Activated CD8-positive, alpha-beta T cell treated with anti-CD3 and anti-CD28 coated beads for 36 hours (primary cell): ENCODE measurements around the gene CSK. TPM values are rescaled to one million over a fixed set of nuclear protein-coding genes. Genes with fewer than 3 reads are reported as not detected.

Experiments
- ATAC-seq: fragments of 200-7000 bp; cut with Tn5 transposase; one replicate; pipeline ENCODE4 v1.10.0; 2021; ENCODE audit warnings: mild to moderate bottlenecking, moderate library complexity
- CTCF ChIA-PET: fragments of 350-600 bp; sonication (Branson Sonifier 250); formaldehyde crosslinking; loops from one replicate; lab custom pipeline; 2021; ENCODE audit warnings: antibody characterized with exemption; lab: Charles Lee
- POLR2A ChIA-PET: fragments of 350-600 bp; sonication (Branson Sonifier 250); formaldehyde crosslinking; loops from one replicate; lab custom pipeline; 2021; ENCODE audit warnings: antibody characterized with exemption; lab: Charles Lee
- DNase-seq: peaks from one replicate; pipeline ENCODE4 v3.0.0-alpha.2; 2020
- H3K27ac Mint-ChIP-seq: one replicate; pipeline ENCODE4 v1.8.0; 2021; ENCODE audit warnings: mild to moderate bottlenecking, mixed read lengths
- H3K27me3 Mint-ChIP-seq: one replicate; pipeline ENCODE4 v1.8.0; 2021; ENCODE audit warnings: mixed read lengths
- H3K36me3 Mint-ChIP-seq: one replicate; pipeline ENCODE4 v1.8.0; 2021; ENCODE audit warnings: low read depth, mixed read lengths
- H3K4me1 Mint-ChIP-seq: one replicate; pipeline ENCODE4 v1.8.0; 2021; ENCODE audit warnings: low read depth, mixed read lengths
- H3K4me3 Mint-ChIP-seq: one replicate; pipeline ENCODE4 v1.8.0; 2021; ENCODE audit warnings: mild to moderate bottlenecking, moderate library complexity, mixed read lengths
- H3K9me3 Mint-ChIP-seq: one replicate; pipeline ENCODE4 v1.8.0; 2021; ENCODE audit warnings: mixed read lengths
- CTCF ChIP-seq: fragments of 200-600 bp; IDR thresholded peaks from one replicate; pipeline ENCODE4 v1.8.0; 2022; ENCODE audit warnings: antibody characterized with exemption, mild to moderate bottlenecking
- intact Hi-C: fragments of 100-400 bp; cut with micrococcal nuclease; formaldehyde crosslinking; loops from one replicate; pipeline ENCODE4 v1.10.0; 2022
- microRNA-seq: library from miRNA; unstranded; fragments of <30 nt; microRNA quantifications from one replicate; pipeline ENCODE4 v1.2.0, GENCODE V29; 2022; ENCODE audit warnings: borderline microRNAs expressed, borderline replicate concordance
- total RNA-seq, 2 experiments: library from RNA; stranded (reverse); gene quantifications; one replicate each; pipeline ENCODE4 v1.2.3, GENCODE V29; 2021

CSK gene
- total RNA-seq, 2 experiments from 2014 or later = 254 to 260 TPM

GRCh38 chr15:74847432-74847831 is 65.6 kb downstream of the CSK start:
- no peak for TF ChIP-seq CTCF
- peaks cover 26% of the 10 kb centered on the region for H3K4me1 Mint-ChIP-seq
- H3K27me3 Mint-ChIP-seq = no peaks in the 10 kb centered on the region
- DNase-seq (no peak), ATAC-seq (no peak)
- no peaks in the 10 kb centered on the region for H3K9me3 Mint-ChIP-seq
- CTCF ChIA-PET = interaction anchor here (1.0 to 3.8 kb wide), 4 partner anchors 11 to 77 kb away, joined by 3 to 29 read pairs (median 6); no protein-coding TSS in a partner anchor
- POLR2A ChIA-PET = interaction anchor here (0.7 to 4.5 kb wide), 2 partner anchors 9 to 23 kb away, joined by 3 to 18 read pairs; no protein-coding TSS in a partner anchor
- peaks cover 23% of the 10 kb centered on the region for H3K36me3 Mint-ChIP-seq
- H3K27ac Mint-ChIP-seq = no peak overlapping the region
- no peak overlapping the region for H3K4me3 Mint-ChIP-seq
- intact Hi-C loops = no loop called here

GRCh38 chr15:74850393-74850792 is 68.5 kb downstream of the CSK start:
- Mint-ChIP-seq H3K36me3 (peaks cover 21% of the 10 kb centered on the region), H3K9me3 (no peaks in the 10 kb centered on the region), H3K4me3 (no peak overlapping the region), H3K27me3 (no peaks in the 10 kb centered on the region), H3K27ac (no peak overlapping the region), H3K4me1 (peaks cover 9% of the 10 kb centered on the region)
- no peak for TF ChIP-seq CTCF
- ChIA-PET CTCF (interaction anchor here (0.8 kb wide), 1 partner anchor 81 kb away, joined by 3 read pairs; no protein-coding TSS in a partner anchor), POLR2A (interaction anchor here (1.0 to 1.6 kb wide), 2 partner anchors 20 to 52 kb away, joined by 3 to 4 read pairs; no protein-coding TSS in a partner anchor)
- ATAC-seq = no peak
- DNase-seq = no peak
- intact Hi-C loops = no loop called here

- no peak for TF ChIP-seq CTCF
- CTCF ChIA-PET = interaction anchor here (0.8 to 1.5 kb wide), 2 partner anchors 18 to 81 kb away, joined by 3 to 4 read pairs; no protein-coding TSS in a partner anchor
Observed at GRCh38 chr15:74851960-74852359, 70.1 kb downstream of the CSK start.

More at GRCh38 chr15:74851960-74852359, 70.1 kb downstream of the CSK start:
- Mint-ChIP-seq H3K4me3 (no peak overlapping the region), H3K27me3 (no peaks in the 10 kb centered on the region), H3K36me3 (peaks cover 15% of the 10 kb centered on the region), H3K27ac (no peak overlapping the region), H3K9me3 (no peaks in the 10 kb centered on the region), H3K4me1 (peaks cover 5% of the 10 kb centered on the region)
- POLR2A ChIA-PET = interaction anchor here (1.0 to 1.6 kb wide), 2 partner anchors 8 to 50 kb away, joined by 3 to 4 read pairs; no protein-coding TSS in a partner anchor
- intact Hi-C loops = no loop called here
- DNase-seq (no peak), ATAC-seq (no peak)

Small RNA genes within 50 kb of the gene (microRNA-seq; reads per million reads assigned to microRNA genes)
- gene MIR4513 = not detected
- 4.2 reads per million, percentile 16 among the genes with 10 or more reads in this experiment for gene MIR6882

Other genes starting within 250 kb of the CSK start
- gene ARID3B, start 240.9 kb upstream of the CSK start, total RNA-seq = 10 to 100 TPM; 35.2 to 36.2 TPM
- 100 to 1,000 TPM; 159 to 168 TPM for gene CLK3, start 166.2 kb upstream of the CSK start, total RNA-seq
- 10 to 100 TPM; 41.9 to 44.1 TPM for gene EDC3, start 86.1 kb upstream of the CSK start, total RNA-seq
- 1 to 10 TPM; 4.3 to 4.9 TPM for gene CYP1A1, start 56.6 kb upstream of the CSK start, total RNA-seq
- gene CYP1A2, start 33.2 kb upstream of the CSK start, total RNA-seq = not detected
- under 1 TPM in 1 of 2 experiments, not detected in 1; 0.11 TPM for gene LMAN1L, start 30.8 kb downstream of the CSK start, total RNA-seq
- gene CPLX3, start 44.5 kb downstream of the CSK start, total RNA-seq = under 1 TPM in 1 of 2 experiments, not detected in 1; 0.11 TPM
- 10 to 100 TPM; 45.9 to 49.3 TPM for gene ULK3, start 61.1 kb downstream of the CSK start, total RNA-seq
- gene SCAMP2, start 91.3 kb downstream of the CSK start, total RNA-seq = 10 to 100 TPM; 57.8 to 58.9 TPM
- gene MPI, start 108.0 kb downstream of the CSK start, total RNA-seq = 10 to 100 TPM; 67.1 to 74.3 TPM
- 10 to 100 TPM; 36.5 to 44.7 TPM for gene FAM219B, start 124.8 kb downstream of the CSK start, total RNA-seq
- gene COX5A, start 156.0 kb downstream of the CSK start, total RNA-seq = 100 to 1,000 TPM; 342 TPM
- 1 to 10 TPM; 7.0 to 7.2 TPM for gene RPP25, start 174.7 kb downstream of the CSK start, total RNA-seq
- 1 to 10 TPM in 1 of 2 experiments, under 1 TPM in 1; 0.65 to 1.1 TPM for gene SCAMP5, start 213.5 kb downstream of the CSK start, total RNA-seq
- 10 to 100 TPM; 25.7 to 26.6 TPM for gene PPCDC, start 241.5 kb downstream of the CSK start, total RNA-seq